Stomach smooth muscle (tissue), 2 donors: ENCODE data around the gene LRIG1.

ENCODE experiments used
- H3K27ac ChIP-seq: one replicate; pipeline ENCODE4 v1.7.0; 2013; ENCODE audit warnings: mild to moderate bottlenecking, low read length, inconsistent platforms
- H3K27me3 ChIP-seq, 2 donors: one replicate each; pipeline ENCODE4 v1.7.0; 2013; ENCODE audit warnings: low read length in 2 of 2; ENCODE audit not compliant: insufficient read depth in 2 of 2, control insufficient read depth in 1 of 2
- H3K36me3 ChIP-seq, 2 donors: one replicate each; pipeline ENCODE4 v1.7.0; 2013; ENCODE audit warnings: low read length in 2 of 2; ENCODE audit not compliant: control insufficient read depth in 2 of 2, insufficient read depth in 2 of 2
- H3K4me1 ChIP-seq: one replicate; pipeline ENCODE4 v1.7.0; 2013; ENCODE audit warnings: low read length; ENCODE audit not compliant: control insufficient read depth, insufficient read depth
- H3K4me3 ChIP-seq, 2 donors: one replicate each; pipeline ENCODE4 v1.7.0; 2013; ENCODE audit warnings: low read length in 2 of 2
- H3K9ac ChIP-seq, 2 donors: one replicate each; pipeline ENCODE4 v1.7.0; 2013; ENCODE audit warnings: low read length in 2 of 2, mild to moderate bottlenecking in 1 of 2
- H3K9me3 ChIP-seq, 2 donors: one replicate each; pipeline ENCODE4 v1.7.0; 2013; ENCODE audit warnings: low read length in 2 of 2; ENCODE audit not compliant: control insufficient read depth in 2 of 2
- donor health status: healthy.
- donor health status: Pancreatic carcinoma.

LRIG1 gene

DNA sequence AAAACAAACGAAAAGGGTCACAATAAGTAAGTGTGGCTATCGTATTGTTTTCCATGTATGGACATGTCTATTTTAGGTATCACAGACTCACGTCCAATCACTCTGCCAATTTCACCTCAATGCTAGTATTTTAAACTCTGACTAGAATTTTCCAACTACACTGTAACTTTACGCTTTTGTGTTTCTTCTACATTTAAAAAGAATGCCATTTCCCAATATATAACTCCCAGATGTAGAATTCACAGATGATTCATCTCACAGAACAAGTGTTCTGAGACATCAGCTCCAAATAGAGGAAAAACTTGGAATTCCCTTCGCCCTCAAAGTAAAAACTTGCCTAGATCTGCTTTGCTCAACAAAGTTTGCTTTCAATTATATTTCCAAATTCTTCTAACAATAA, 14.2 kb downstream of the LRIG1 start:
- peak overlapping the region in 1 of 2 donors; percentile 15 for H3K4me3 ChIP-seq
- H3K27me3 ChIP-seq, result no peaks in the 10 kb centered on the region
- no peaks in the 10 kb centered on the region for H3K9me3 ChIP-seq
- H3K9ac ChIP-seq, result peak overlapping the region in 1 of 2 donors; percentile 58
- peak overlapping the region; percentile 88 for H3K27ac ChIP-seq
- peaks cover 61% of the 10 kb centered on the region for H3K4me1 ChIP-seq
- H3K36me3 ChIP-seq, result no peaks in the 10 kb centered on the region

DNA sequence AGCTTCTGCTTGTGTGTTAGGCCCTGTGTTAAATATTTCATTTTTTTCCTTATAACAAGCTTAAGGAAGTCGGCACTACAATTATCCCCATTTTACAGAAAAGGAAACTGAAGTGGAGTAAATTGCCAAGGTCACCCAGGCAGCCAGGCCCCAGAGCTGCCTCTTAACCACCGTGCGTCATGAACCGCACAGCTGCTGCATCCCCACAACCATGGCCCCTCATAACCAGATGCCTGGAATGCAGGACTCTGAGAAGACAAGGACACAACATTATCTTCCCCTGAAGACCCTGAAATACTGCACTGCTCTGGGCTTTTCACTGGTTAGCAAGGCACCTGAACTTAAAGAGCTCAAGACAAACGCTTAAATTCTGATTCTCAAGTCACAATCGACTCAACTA, 14.6 kb downstream of the LRIG1 start:
- Histone ChIP-seq H3K4me3 (peak overlapping the region; percentile 15 to 31), H3K4me1 (peaks cover 64% of the 10 kb centered on the region), H3K27ac (peak overlapping the region; percentile 88), H3K27me3 (no peaks in the 10 kb centered on the region), H3K9me3 (no peaks in the 10 kb centered on the region), H3K36me3 (no peaks in the 10 kb centered on the region), H3K9ac (peak overlapping the region; percentile 31 to 58)

DNA sequence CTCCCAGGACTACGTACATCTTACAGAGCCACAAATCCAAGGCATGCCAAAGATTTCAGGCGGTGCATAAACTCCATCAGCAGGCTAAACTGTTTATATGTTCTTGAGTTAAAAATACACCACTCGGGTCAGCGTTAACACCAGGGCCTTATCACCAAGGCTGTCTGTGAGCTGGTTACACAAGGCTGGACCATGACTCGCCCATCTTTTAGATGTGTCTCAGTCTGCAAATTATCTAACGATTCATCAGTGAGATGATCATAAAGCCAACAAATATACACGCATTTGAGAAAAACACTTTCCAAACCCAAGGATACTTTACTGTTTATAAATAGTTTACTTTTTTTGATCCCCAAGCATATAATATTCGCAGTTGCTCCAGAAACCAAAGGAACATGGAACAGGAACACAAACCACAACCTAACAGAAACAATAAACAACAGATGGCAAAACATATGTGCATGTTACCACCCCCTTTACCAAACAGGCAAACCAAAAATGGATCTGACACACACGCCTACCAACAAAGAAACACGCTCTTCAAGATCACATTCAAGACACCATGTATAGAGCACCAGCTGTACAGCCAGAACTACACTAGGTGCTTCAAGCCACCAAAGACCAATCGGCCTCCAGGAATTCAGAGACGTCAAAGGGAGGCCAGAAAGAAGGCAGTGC, 15.4 kb downstream of the LRIG1 start:
- peaks cover 72% of the 10 kb centered on the region for H3K4me1 ChIP-seq
- peak overlapping the region; percentile 29 to 49 for H3K4me3 ChIP-seq
- peak overlapping the region in 1 of 2 donors; percentile 58 for H3K9ac ChIP-seq
- H3K9me3 ChIP-seq, result no peaks in the 10 kb centered on the region
- no peaks in the 10 kb centered on the region for H3K27me3 ChIP-seq
- H3K36me3 ChIP-seq, result no peaks in the 10 kb centered on the region
- H3K27ac ChIP-seq, result peak overlapping the region; percentile 88

DNA sequence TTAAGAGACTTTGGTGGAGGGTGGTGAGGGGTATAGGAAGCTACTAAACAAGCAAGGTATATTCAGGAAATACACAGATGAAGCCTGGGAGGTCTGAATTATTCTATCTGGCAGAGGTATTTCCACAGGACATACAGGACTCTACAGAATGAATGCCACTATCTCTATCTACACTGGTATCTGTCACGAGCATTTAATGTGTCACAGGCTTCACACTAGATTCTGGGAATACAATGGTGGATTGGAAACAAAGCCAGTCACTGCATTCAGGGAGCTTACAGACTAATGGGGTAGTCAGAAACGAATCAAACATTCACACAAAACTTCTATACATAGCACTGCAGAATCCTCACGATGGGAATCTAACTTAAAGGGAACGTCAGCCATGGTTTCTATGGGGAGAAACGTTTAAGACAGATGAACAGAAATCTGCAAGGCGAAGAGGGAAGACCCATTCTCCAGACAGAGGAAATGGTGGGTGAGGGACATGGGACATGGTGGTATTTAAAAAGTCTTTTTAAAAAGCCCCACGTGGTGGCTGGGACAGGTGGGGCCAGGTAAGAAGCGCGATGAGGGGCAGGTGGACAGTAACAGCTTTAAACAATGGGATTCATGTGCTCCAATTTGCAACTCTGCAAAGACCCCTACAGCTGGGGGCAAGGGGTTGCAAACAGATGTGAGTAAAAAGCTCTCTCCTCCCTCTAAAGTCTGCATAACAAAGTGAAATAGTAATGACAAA, 16.5 kb downstream of the LRIG1 start:
- H3K9ac ChIP-seq, result peak overlapping the region in 1 of 2 donors; percentile 66
- peak overlapping the region; percentile 37 to 60 for H3K4me3 ChIP-seq
- H3K9me3 ChIP-seq, result no peaks in the 10 kb centered on the region
- peaks cover 74% of the 10 kb centered on the region for H3K4me1 ChIP-seq
- no peaks in the 10 kb centered on the region for H3K27me3 ChIP-seq
- H3K36me3 ChIP-seq, result no peaks in the 10 kb centered on the region
- peak overlapping the region; percentile 88 for H3K27ac ChIP-seq

DNA sequence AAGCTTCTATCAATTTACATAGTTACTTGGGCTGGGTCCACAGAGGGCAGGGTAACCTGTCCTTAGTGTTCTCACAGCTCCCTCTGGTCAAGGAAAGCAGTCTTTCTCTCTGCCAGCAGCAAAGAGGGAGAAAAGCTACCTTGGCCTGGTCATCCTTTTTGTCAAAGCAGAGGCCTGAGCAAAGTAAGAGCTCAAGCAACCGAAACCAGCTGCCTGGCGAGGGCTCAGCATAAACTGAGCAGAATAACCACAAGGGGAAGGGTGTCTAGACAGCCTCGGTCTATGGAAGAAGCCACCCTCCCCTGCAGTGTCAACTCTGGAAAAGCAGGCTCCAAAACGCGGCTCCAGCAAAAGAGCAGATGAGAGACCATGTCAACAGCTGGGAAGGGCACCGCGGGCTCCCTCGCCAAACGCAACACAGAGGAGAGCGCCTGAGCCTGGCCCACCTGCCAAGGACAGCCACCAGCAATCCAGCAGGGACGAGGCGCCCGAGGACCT, 17.4 kb downstream of the LRIG1 start:
- Histone ChIP-seq H3K36me3 (no peaks in the 10 kb centered on the region), H3K9ac (peak overlapping the region; percentile 48 to 66), H3K27me3 (no peaks in the 10 kb centered on the region), H3K27ac (peak overlapping the region; percentile 88), H3K4me1 (peaks cover 82% of the 10 kb centered on the region), H3K9me3 (no peaks in the 10 kb centered on the region), H3K4me3 (peak overlapping the region; percentile 37 to 60)

DNA sequence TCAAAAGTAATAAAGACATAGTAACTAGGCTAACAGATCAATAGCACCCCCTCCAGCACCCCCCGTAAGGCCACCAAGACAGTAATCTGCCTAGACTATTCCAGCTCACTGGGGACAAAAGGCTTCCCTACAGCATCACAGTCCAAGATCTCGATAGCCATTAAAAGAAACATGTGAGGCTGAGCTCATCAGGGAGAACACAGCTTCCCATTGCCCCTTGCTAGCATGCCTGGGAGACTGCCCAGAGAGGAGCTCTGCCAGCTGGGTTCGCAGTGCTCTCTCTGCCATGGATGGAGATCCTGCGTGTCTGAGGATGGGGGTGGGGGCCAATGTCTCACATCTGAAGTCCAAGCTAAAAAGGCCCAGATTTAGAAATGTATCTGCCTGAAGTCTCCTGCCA, 17.8 kb downstream of the LRIG1 start:
- H3K9ac ChIP-seq, result peak overlapping the region; percentile 48 to 66
- peaks cover 87% of the 10 kb centered on the region for H3K4me1 ChIP-seq
- H3K27ac ChIP-seq, result peak overlapping the region; percentile 88
- peak overlapping the region; percentile 37 to 60 for H3K4me3 ChIP-seq
- no peaks in the 10 kb centered on the region for H3K27me3 ChIP-seq
- no peaks in the 10 kb centered on the region for H3K36me3 ChIP-seq
- no peaks in the 10 kb centered on the region for H3K9me3 ChIP-seq

DNA sequence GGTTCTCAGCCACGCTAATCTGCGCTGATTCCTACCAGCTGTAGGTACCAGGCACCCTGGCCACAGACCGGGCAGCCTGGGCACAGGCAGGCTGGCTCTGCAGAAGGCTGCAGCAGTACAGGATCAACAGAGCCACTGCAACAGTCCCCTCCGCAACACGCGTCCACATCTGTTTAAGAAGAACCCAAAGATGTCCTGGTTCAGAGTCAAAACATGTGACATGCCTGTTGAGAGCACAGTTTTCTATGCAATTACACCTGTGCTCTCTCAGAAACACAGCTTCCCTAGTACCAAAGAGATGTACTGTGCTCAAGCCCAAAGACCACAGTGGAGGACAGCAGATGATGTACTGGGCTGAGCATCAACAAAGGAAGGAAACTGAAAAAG, 18.8 kb downstream of the LRIG1 start:
- Histone ChIP-seq H3K9me3 (no peaks in the 10 kb centered on the region), H3K4me1 (peaks cover 87% of the 10 kb centered on the region), H3K4me3 (peak overlapping the region; percentile 34 to 57), H3K27me3 (no peaks in the 10 kb centered on the region), H3K27ac (peak overlapping the region; percentile 76), H3K9ac (peak overlapping the region; percentile 30 to 66), H3K36me3 (no peaks in the 10 kb centered on the region)

DNA sequence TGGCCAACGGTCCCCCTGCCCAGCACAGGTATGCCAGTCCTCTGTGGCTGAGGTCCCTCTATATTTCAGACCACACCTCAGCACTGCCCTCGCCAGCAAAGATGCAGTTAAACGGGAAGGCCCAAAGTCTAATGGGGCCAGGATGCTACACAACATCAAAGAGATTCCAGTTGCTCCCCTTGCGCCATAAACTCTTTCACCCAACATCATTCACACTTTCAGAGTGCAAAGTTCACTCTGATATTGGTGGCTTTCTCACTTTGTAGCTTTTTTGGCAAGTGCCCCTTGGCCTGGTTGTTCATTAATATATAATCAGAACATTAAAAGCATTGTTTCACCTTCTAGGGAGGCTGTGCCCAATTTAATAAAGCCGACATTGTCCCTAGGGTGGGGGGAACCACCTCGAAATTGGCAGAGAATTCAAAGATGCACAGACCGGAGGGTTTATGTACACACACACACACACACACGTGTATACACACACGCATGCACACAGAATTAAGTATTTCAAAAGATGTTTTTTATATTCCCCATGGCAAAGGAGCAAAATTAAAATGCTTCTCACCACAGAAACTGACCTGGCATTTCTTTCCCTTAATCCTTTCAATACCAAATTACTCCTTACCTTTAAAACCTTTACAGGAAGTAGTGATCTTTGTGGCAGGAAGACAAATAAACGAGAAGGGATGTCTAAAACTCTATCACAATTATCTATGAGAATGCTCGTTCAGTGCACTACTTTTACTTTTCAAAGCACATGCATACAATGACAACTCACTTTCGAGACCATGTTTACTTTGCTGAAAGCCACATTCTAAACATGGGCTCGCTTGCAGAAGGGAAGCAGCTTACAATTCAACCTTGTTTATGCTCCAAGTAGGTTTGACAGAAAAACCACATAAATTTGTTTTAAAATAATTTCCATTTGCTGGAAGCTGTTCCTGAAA, 19.5 kb downstream of the LRIG1 start:
- no peaks in the 10 kb centered on the region for H3K27me3 ChIP-seq
- no peaks in the 10 kb centered on the region for H3K9me3 ChIP-seq
- H3K27ac ChIP-seq, result peak overlapping the region; percentile 76
- peak overlapping the region; percentile 30 to 66 for H3K9ac ChIP-seq
- peak overlapping the region; percentile 34 to 57 for H3K4me3 ChIP-seq
- H3K36me3 ChIP-seq, result no peaks in the 10 kb centered on the region
- peaks cover 87% of the 10 kb centered on the region for H3K4me1 ChIP-seq

DNA sequence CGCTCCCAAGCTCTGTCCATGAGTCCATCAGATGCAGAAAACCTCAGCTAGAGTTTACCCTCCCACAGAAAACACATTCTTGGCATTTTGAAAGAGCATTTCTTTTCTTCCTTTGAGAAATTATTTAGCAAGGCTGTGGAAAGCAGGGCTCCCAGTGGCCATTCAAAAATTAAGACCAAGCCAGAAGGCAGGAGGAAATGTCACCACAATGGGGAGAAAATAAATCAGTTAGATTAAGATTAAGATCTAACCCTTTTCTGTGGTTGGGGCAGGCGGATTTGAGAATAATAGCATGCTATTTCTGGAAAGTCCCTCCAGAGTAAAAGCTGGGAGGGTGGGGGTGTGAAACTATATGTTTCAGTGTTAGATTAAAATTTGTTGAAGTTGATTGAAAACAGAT, 20.2 kb downstream of the LRIG1 start:
- H3K9me3 ChIP-seq, result no peaks in the 10 kb centered on the region
- peaks cover 87% of the 10 kb centered on the region for H3K4me1 ChIP-seq
- H3K36me3 ChIP-seq, result no peaks in the 10 kb centered on the region
- peak overlapping the region in 1 of 2 donors; percentile 43 for H3K9ac ChIP-seq
- no peaks in the 10 kb centered on the region for H3K27me3 ChIP-seq
- peak overlapping the region; percentile 64 for H3K27ac ChIP-seq
- peak overlapping the region in 1 of 2 donors; percentile 52 for H3K4me3 ChIP-seq

DNA sequence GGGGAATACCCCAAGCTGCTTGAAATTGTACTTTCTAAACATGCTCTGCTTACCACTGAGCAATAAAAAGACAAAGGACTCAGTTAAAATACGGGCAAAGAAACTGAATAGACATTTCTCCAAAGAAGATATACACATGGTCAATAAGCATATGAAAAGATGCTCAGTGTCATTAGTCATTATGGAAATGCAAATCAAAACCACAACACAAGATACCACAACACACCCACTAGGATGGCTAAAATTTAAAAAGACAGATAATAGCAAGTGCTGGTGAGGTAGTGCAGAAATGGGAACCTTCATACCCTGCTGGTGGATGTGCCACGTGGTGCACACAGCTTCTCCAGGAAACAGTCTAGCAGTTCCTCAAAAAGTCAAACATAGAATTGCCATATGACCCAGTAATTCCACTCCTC, 21.3 kb downstream of the LRIG1 start:
- Histone ChIP-seq H3K9me3 (no peaks in the 10 kb centered on the region), H3K9ac (no peak overlapping the region), H3K27me3 (no peaks in the 10 kb centered on the region), H3K4me1 (peaks cover 89% of the 10 kb centered on the region), H3K36me3 (no peaks in the 10 kb centered on the region), H3K4me3 (peak overlapping the region in 1 of 2 donors; percentile 45), H3K27ac (no peak overlapping the region)
